Stomach (tissue), 9 donors: Measurements from ENCODE around the gene FIGN. TPM values are rescaled to one million over a fixed set of nuclear protein-coding genes. Genes with fewer than 3 reads are reported as not detected.

Source experiments
- DNase-seq, 2 donors: peaks; one replicate each; pipeline versions ENCODE4 v3.0.0 to v3.0.0-alpha.2; 2013 to 2019
- H3K27ac ChIP-seq, 5 donors: fragments of 200-600 bp in 4 of 5; sonication (generic) in 4 of 5; one replicate each; pipeline ENCODE4 v1.5.1; 2013 to 2019; ENCODE audit warnings: mild to moderate bottlenecking in 1 of 5, moderate library complexity in 1 of 5
- H3K27me3 ChIP-seq, 3 donors: fragments of 200-600 bp; sonication (generic); one replicate each; pipeline ENCODE4 v1.5.1; 2017 to 2019; ENCODE audit warnings: mixed run types in 1 of 3
- H3K36me3 ChIP-seq, 4 donors: fragments of 200-600 bp; sonication (generic); 1 replicate in 3 of 4; 2 replicates in 1 of 4; pipeline ENCODE4 v1.5.1; 2016 to 2019
- H3K4me1 ChIP-seq, 4 donors: fragments of 200-600 bp; sonication (generic); one replicate each; pipeline ENCODE4 v1.5.1; 2016 to 2019
- H3K4me3 ChIP-seq, 4 donors: fragments of 200-600 bp; sonication (generic) in 3 of 4; one replicate each; pipeline ENCODE4 v1.5.1; 2016 to 2019; ENCODE audit warnings: mild to moderate bottlenecking in 1 of 4
- H3K9me3 ChIP-seq, 4 donors: fragments of 200-600 bp; sonication (generic); one replicate each; pipeline ENCODE4 v1.5.1; 2016 to 2019
- CTCF ChIP-seq, 7 experiments: fragments of 450-650 bp in 4 of 7; fragments of 200-600 bp in 3 of 7; sonication (generic) in 3 of 7; IDR thresholded peaks; one replicate each; pipeline ENCODE4 v1.5.1; 2016 to 2019; ENCODE audit warnings: antibody characterized with exemption in 7 of 7, control low read depth in 2 of 7, mild to moderate bottlenecking in 1 of 7
- EP300 ChIP-seq: sonication (generic); formaldehyde crosslinking; IDR thresholded peaks from one replicate; pipeline ENCODE4 v1.6.1; 2017; ENCODE audit warnings: antibody characterized with exemption
- POLR2A ChIP-seq, 4 donors: fragments of 450-650 bp; IDR thresholded peaks; one replicate each; pipeline ENCODE4 v1.6.1; 2016; ENCODE audit warnings: antibody characterized with exemption in 4 of 4, control low read depth in 2 of 4, mild to moderate bottlenecking in 1 of 4, moderate library complexity in 1 of 4
- POLR2AphosphoS5 ChIP-seq, 3 donors: sonication (generic); formaldehyde crosslinking; IDR thresholded peaks; one replicate each; pipeline ENCODE4 v1.6.1; 2016; ENCODE audit warnings: antibody characterized with exemption in 3 of 3
- WGBS, 5 donors: extraction: QIAGEN DNeasy Blood & Tissue Kit in 3 of 5; methylation state at CpG; one replicate each; pipeline versions ENCODE4 v1.1.5 to v1.1.7; 2013 to 2018; 5-methylcytosine and 5-hydroxymethylcytosine counted together
- intact Hi-C: fragments of 100-400 bp; cut with DNase I; formaldehyde crosslinking; loops from one replicate; pipeline ENCODE4 v1.15.1; 2023; ENCODE audit warnings: low total_unique reads
- polyA plus RNA-seq, 3 donors: library from polyadenylated mRNA; stranded (reverse); fragments of 200-250 nt; gene quantifications; one replicate each; pipeline ENCODE4 v1.2.3, GENCODE V29; 2013
- total RNA-seq, 5 donors: library from RNA; depleted of rRNA; stranded (reverse); fragments of >200 nt; gene quantifications; one replicate each; pipeline versions ENCODE4 v1.1.0 to v1.2.3, GENCODE V29; 2014 to 2016
- donor health status: healthy with polysubstance abuse.
- donor health status: Bipolar disorder and iron deficiency.
- donor health status: healthy.

Gene FIGN
- total and polyA plus RNA-seq, 8 donors = 0.33 to 8.9 (median 2.3) TPM

DNA sequence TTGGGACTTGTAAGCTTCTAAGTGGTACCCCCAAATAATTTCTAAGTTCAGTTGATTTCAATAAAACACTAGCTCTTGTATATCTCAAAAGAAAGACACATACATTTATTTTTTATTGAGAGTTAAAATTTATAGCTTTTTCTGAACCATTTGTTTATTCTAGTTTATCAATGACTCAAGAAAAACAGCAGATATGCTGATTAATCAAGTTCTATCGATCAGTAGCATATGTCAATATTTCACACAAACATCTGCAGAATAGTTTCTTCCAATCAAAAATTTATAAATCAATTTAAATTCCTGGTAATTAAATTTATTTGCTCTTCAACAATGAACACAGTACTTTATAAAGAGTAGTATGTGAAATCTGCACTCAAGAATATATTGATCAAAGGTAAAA, 5.3 kb downstream of the FIGN start:
- H3K4me3 ChIP-seq = no peak overlapping the region
- WGBS, 5 donors = 44 to 79% (median 55%) methylated on average over 1 of the region's 1 CpG
- H3K9me3 ChIP-seq = no peaks in the 10 kb centered on the region
- peaks cover 0 to 14% (median 5%) of the 10 kb centered on the region in 4 donors for H3K4me1 ChIP-seq
- no peak for TF ChIP-seq POLR2AphosphoS5 (IDR thresholded peaks at IDR 0.05)
- TF ChIP-seq POLR2A (IDR thresholded peaks at IDR 0.05) = no peak
- no peak for TF ChIP-seq EP300
- no peak for TF ChIP-seq CTCF (IDR thresholded peaks at IDR 0.05)
- no peaks in the 10 kb centered on the region for H3K27me3 ChIP-seq
- H3K36me3 ChIP-seq = no peaks in the 10 kb centered on the region
- intact Hi-C loops = no loop called here
- DNase-seq = no peak
- peak overlapping the region in 2 of 5 donors; percentile 56 to 90 for H3K27ac ChIP-seq

DNA sequence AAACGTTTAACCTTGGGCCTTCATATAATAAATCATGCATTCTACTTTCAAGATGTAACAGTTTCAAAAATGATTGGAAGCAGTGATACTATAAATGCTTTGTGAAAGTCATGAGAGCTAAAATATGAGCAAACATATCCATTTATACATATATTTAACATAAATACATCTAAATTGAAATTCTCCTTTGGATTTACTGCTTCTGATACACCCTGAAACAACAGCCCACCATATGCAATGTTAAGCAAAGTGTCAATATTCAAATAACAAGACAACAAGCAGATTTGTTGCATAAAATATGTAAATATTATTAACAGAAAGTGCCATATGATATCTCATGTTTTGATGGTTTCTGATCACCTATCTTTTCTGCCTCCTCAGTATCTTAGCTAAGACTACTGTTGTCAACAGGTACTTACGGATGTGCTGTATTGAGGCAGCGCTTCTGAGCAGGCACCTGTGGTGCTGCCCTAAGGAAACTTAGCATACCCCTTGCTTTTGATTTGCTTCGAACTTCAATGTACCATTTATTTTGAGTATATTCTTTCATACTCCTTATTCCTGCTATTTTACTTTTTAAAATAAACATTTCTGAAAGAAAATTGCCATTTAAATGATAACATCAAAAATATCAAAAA, 6.1 kb downstream of the FIGN start:
- no peaks in the 10 kb centered on the region for H3K27me3 ChIP-seq
- WGBS, 5 donors = 76 to 89% (median 86%) methylated on average over 4 of the region's 4 CpGs
- no peaks in the 10 kb centered on the region for H3K9me3 ChIP-seq
- intact Hi-C loops = no loop called here
- no peak for TF ChIP-seq EP300
- no peak overlapping the region for H3K27ac ChIP-seq
- no peaks in the 10 kb centered on the region for H3K36me3 ChIP-seq
- peaks cover 0 to 10% (median 5%) of the 10 kb centered on the region in 4 donors for H3K4me1 ChIP-seq
- H3K4me3 ChIP-seq = no peak overlapping the region
- DNase-seq = no peak

DNA sequence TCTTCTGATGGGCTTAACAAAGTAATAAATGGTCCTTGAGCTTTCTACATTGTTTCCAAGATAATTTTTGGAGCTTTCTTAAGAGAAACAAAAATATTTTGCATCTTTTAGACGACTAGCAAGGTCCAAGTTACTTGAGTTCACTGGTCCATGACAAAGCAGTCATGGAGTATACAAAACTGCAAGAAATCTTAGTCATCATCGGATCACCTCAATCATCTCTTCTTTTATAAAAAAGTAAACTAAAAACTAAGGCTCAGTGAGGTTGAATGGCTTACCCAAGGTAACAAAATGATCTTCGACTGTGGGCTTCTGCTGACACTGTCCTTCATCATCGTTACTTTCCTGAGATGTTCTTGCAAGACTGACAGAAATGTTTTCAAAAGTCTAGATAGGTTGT, 11.9 kb downstream of the FIGN start:
- TF ChIP-seq CTCF (IDR thresholded peaks at IDR 0.05) (no peak), EP300 (no peak), POLR2AphosphoS5 (IDR thresholded peaks at IDR 0.05) (no peak), POLR2A (IDR thresholded peaks at IDR 0.05) (no peak)
- Histone ChIP-seq H3K4me1 (no peaks in the 10 kb centered on the region), H3K9me3 (no peaks in the 10 kb centered on the region), H3K27me3 (no peaks in the 10 kb centered on the region), H3K27ac (no peak overlapping the region), H3K4me3 (no peak overlapping the region), H3K36me3 (no peaks in the 10 kb centered on the region)
- 83 to 89% (median 87%) methylated on average over 4 of the region's 4 CpGs for WGBS, 5 donors
- intact Hi-C loops = no loop called here
- DNase-seq = no peak

- 92 to 95% (median 95%) methylated on average over 3 of the region's 3 CpGs for WGBS, 5 donors
- Histone ChIP-seq H3K27ac (no peak overlapping the region), H3K27me3 (no peaks in the 10 kb centered on the region), H3K4me3 (no peak overlapping the region), H3K36me3 (no peaks in the 10 kb centered on the region), H3K4me1 (no peaks in the 10 kb centered on the region), H3K9me3 (no peaks in the 10 kb centered on the region)
- intact Hi-C loops = no loop called here
- no peak for DNase-seq
- no peak for TF ChIP-seq EP300
- TF ChIP-seq CTCF (IDR thresholded peaks at IDR 0.05) = no peak
- TF ChIP-seq POLR2A (IDR thresholded peaks at IDR 0.05) = no peak
- TF ChIP-seq POLR2AphosphoS5 (IDR thresholded peaks at IDR 0.05) = no peak
Measured at GRCh38 chr2:163723348-163723747, 12.5 kb downstream of the FIGN start.

- Histone ChIP-seq H3K36me3 (no peaks in the 10 kb centered on the region), H3K27ac (no peak overlapping the region), H3K4me3 (no peak overlapping the region), H3K27me3 (no peaks in the 10 kb centered on the region), H3K9me3 (no peaks in the 10 kb centered on the region), H3K4me1 (peaks cover 0 to 17% (median 6%) of the 10 kb centered on the region in 4 donors)
- WGBS, 5 donors = 79 to 100% (median 92%) methylated on average over 2 of the region's 2 CpGs
- TF ChIP-seq POLR2AphosphoS5 (IDR thresholded peaks at IDR 0.05) (no peak), EP300 (no peak), POLR2A (IDR thresholded peaks at IDR 0.05) (no peak), CTCF (IDR thresholded peaks at IDR 0.05) (no peak)
- peak in 1 of 2 donors; percentile 18 for DNase-seq
- intact Hi-C loops = no loop called here
Measured at GRCh38 chr2:163719331-163719730, 16.5 kb downstream of the FIGN start.
